Heart left ventricle (tissue), 16 donors: ENCODE results near the gene CLRN3. TPM values are rescaled to one million over a fixed set of nuclear protein-coding genes. Genes with fewer than 3 reads are reported as not detected.

Source experiments
- ATAC-seq, 4 donors: fragments of 200-7000 bp; cut with Tn5 transposase; one replicate each; pipeline ENCODE4 v1.9.1; 2020 to 2022; ENCODE audit warnings: moderate library complexity in 4 of 4, mild to moderate bottlenecking in 3 of 4, moderate number of reproducible peaks in 1 of 4
- DNase-seq, 5 donors: peaks; one replicate each; pipeline ENCODE4 v3.0.0-alpha.2; 2020
- H3K27ac ChIP-seq, 12 donors: fragments of 200-600 bp; sonication (generic) in 4 of 12; one replicate each; pipeline versions ENCODE4 v1.5.0 to v1.8.0; 2016 to 2022; ENCODE audit warnings: mild to moderate bottlenecking in 2 of 12
- H3K27me3 ChIP-seq, 9 donors: fragments of 200-600 bp; sonication (generic) in 2 of 9; one replicate each; pipeline versions ENCODE4 v1.5.1 to v1.8.0; 2016 to 2022; ENCODE audit warnings: mild to moderate bottlenecking in 3 of 9
- H3K36me3 ChIP-seq, 9 donors: fragments of 200-600 bp; sonication (generic) in 2 of 9; one replicate each; pipeline versions ENCODE4 v1.5.0 to v1.8.0; 2018 to 2022; ENCODE audit warnings: mild to moderate bottlenecking in 2 of 9
- H3K4me1 ChIP-seq, 12 donors: fragments of 200-600 bp; sonication (generic) in 4 of 12; one replicate each; pipeline versions ENCODE4 v1.5.0 to v1.8.0; 2016 to 2022; ENCODE audit warnings: mild to moderate bottlenecking in 3 of 12
- H3K4me3 ChIP-seq, 12 donors: fragments of 200-600 bp; sonication (generic) in 4 of 12; one replicate each; pipeline versions ENCODE4 v1.5.0 to v1.8.0; 2017 to 2022; ENCODE audit warnings: mild to moderate bottlenecking in 9 of 12, moderate library complexity in 4 of 12
- H3K9me3 ChIP-seq, 12 donors: fragments of 200-600 bp; sonication (generic) in 4 of 12; one replicate each; pipeline versions ENCODE4 v1.5.0 to v1.8.0; 2016 to 2022; ENCODE audit warnings: mild to moderate bottlenecking in 1 of 12
- POLR2A ChIP-seq, 2 donors: fragments of 450-650 bp; IDR thresholded peaks; one replicate each; pipeline ENCODE4 v1.6.1; 2017; ENCODE audit warnings: antibody characterized with exemption in 2 of 2, mild to moderate bottlenecking in 2 of 2, moderate library complexity in 2 of 2
- WGBS, 4 donors: extraction: QIAGEN DNeasy Blood & Tissue Kit in 2 of 4; methylation state at CpG; one replicate each; pipeline versions ENCODE4 v1.1.5 to v1.1.7; 2013 to 2018; 5-methylcytosine and 5-hydroxymethylcytosine counted together
- intact Hi-C, 10 donors: fragments of 100-400 bp; cut with DNase I; formaldehyde crosslinking; loops; one replicate each; pipeline versions ENCODE4 v1.11.1 to v1.14.2; 2022
- polyA plus RNA-seq, 2 donors: library from polyadenylated mRNA; stranded (reverse); fragments of 200-250 nt; gene quantifications; one replicate each; pipeline ENCODE4 v1.2.3, GENCODE V29; 2013
- total RNA-seq, 9 donors: library from RNA; depleted of rRNA in 2 of 9; stranded (reverse); fragments of >200 nt in 2 of 9; fragmentation: NEBNext Ultra II Directional in 3 of 9; extraction: Animal tissue kit (Norgen Biotek cat#: 25700) in 3 of 9; gene quantifications; one replicate each; pipeline versions ENCODE4 v1.1.0 to v1.2.4, GENCODE V29; 2016 to 2023
- TF ChIP-seq, protein P1 (sequence below), 12 donors: fragments of 200-600 bp; sonication (generic) in 4 of 12; IDR thresholded peaks; one replicate each; pipeline versions ENCODE4 v1.5.0 to v1.8.0; 2018 to 2022; ENCODE audit warnings: antibody characterized with exemption in 12 of 12, mild to moderate bottlenecking in 5 of 12
- donor health status: ischemic (EF 13 %, LVEDD 7.1; RV severe dilation, severe dysfunction).
- donor health status: healthy with polysubstance abuse.
- donor health status: DM: no; HTN: yes; CAD: no.
- donor health status: DM: no; HTN: no; CAD: no.
- donor health status: ischemic (EF 25% LVEDD 6.9; RV normal size, moderate dysfunction).
- donor health status: ischemic (EF 25% LVEDD 5.7; RV mildly dilated, moderate dysfunction).
- donor health status: healthy.
- donor health status: DM: yes; HTN: yes; CAD: no.
- donor health status: ischemic (EF 35%, LVEDD 5.7; RV mildly dilated, moderate dysfunction).
- donor health status: nonischemic (EF 11% LVEDD 7.7; RV severe dilation, severe dysfunction).
- donor health status: DM: yes; HTN: yes; CAD: no.
- donor health status: PGD.
- donor health status: ischemic (EF 29% LVEDD 5.4; RV normal size, mild dysfunction).
- donor health status: nonischemic (EF 23%, LVEDD 6.1; RV moderate dilation, normal function).

The CLRN3 gene
- total and polyA plus RNA-seq, 11 donors = 0.35 TPM; not detected in 10

DNA sequence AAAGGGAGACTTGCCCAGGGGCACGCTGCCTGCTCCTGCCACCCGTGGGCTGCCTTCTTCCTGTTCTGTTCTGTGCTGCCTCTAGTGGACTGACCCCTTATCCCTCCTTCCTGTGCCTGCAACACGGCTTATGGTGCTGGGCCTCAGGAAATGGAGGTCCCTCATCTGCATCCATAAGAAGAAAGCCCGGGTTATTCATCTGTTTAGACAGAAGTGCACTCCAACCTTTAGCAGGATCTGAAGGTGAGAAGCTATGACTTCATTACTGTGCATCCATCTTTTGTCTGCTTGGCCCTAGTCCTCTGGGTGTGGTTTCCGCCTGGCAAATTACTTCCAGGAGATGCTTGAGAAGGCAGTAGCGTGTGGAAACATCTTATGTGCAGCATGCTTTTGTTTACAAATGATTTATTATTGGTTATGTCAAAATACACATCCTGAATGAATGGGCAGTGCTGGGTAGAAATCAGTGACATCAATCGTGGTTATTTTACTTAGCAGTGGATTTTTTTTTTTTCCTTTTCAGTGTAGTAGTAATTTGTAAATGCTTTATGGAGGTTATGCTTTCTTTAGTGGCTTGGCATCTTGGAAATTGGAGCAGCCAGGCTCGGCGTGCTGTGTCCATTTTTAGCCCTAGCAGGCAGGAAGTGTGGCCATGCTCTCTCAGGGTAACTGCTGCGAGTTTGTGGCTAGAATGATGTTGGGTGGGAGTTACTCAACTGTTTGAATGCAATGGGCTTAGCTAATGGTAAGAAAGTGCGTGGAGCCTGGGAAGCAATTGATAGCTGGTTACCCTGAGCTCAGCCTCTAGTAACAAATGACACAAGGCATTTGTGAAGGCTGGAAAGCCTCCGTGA is 26.9 kb upstream of the CLRN3 start:
- Histone ChIP-seq H3K4me1 (peaks cover 0 to 74% (median 60%) of the 10 kb centered on the region in 12 donors), H3K9me3 (no peaks in the 10 kb centered on the region), H3K36me3 (no peaks in the 10 kb centered on the region), H3K27me3 (no peaks in the 10 kb centered on the region), H3K4me3 (no peak overlapping the region), H3K27ac (peak overlapping the region in 11 of 12 donors; percentile 48 to 95 (median 82))
- DNase-seq (peak in 1 of 5 donors; percentile 50), ATAC-seq (peak in 2 of 4 donors; percentile 8 to 40)
- WGBS, 4 donors = 34 to 43% (median 40%) methylated on average over 12 of the region's 12 CpGs
- intact Hi-C loops = loop anchor here in 3 of 10 donors (5.0 to 10.0 kb wide), 2 partner anchors 53 to 55 kb away; no protein-coding TSS in a partner anchor
- TF ChIP-seq, protein P1, sequence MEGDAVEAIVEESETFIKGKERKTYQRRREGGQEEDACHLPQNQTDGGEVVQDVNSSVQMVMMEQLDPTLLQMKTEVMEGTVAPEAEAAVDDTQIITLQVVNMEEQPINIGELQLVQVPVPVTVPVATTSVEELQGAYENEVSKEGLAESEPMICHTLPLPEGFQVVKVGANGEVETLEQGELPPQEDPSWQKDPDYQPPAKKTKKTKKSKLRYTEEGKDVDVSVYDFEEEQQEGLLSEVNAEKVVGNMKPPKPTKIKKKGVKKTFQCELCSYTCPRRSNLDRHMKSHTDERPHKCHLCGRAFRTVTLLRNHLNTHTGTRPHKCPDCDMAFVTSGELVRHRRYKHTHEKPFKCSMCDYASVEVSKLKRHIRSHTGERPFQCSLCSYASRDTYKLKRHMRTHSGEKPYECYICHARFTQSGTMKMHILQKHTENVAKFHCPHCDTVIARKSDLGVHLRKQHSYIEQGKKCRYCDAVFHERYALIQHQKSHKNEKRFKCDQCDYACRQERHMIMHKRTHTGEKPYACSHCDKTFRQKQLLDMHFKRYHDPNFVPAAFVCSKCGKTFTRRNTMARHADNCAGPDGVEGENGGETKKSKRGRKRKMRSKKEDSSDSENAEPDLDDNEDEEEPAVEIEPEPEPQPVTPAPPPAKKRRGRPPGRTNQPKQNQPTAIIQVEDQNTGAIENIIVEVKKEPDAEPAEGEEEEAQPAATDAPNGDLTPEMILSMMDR (IDR thresholded peaks at IDR 0.05) = peak in 4 of 12 donors; percentile 31 to 36 (median 34)
- TF ChIP-seq POLR2A (IDR thresholded peaks at IDR 0.05) = no peak

DNA sequence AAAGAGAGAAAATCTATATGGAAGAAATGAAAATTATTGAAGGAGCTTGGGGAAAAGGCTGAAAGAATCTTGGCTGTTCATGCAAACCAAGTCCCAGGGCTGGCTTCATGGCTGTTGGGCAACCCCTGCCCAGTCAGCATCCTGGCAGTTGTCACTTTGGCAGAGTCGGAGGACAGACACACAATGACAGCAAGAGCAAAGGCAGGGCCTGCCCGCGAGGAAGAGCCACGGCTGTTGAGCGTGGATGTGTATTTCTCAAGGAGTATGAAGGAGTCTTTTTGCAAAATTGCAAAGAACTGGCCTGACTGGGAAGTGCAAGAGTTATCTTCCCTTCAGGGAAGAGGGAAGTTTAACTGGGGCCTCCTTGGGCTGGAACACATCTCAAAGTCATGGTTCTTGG is 25.8 kb upstream of the CLRN3 start:
- TF ChIP-seq, protein P1 (IDR thresholded peaks at IDR 0.05) = no peak
- TF ChIP-seq POLR2A (IDR thresholded peaks at IDR 0.05) = no peak
- peak in 3 of 5 donors; percentile 64 to 75 (median 72) for DNase-seq
- WGBS, 4 donors = 68 to 86% (median 75%) methylated on average over 5 of the region's 5 CpGs
- H3K4me1 ChIP-seq = peaks cover 0 to 74% (median 58%) of the 10 kb centered on the region in 12 donors
- no peaks in the 10 kb centered on the region for H3K27me3 ChIP-seq
- peak overlapping the region in 8 of 12 donors; percentile 48 to 87 (median 78) for H3K27ac ChIP-seq
- no peak overlapping the region for H3K4me3 ChIP-seq
- intact Hi-C loops = no loop called here
- no peaks in the 10 kb centered on the region for H3K36me3 ChIP-seq
- H3K9me3 ChIP-seq = no peaks in the 10 kb centered on the region
- peak in 2 of 4 donors; percentile 19 to 26 for ATAC-seq

DNA sequence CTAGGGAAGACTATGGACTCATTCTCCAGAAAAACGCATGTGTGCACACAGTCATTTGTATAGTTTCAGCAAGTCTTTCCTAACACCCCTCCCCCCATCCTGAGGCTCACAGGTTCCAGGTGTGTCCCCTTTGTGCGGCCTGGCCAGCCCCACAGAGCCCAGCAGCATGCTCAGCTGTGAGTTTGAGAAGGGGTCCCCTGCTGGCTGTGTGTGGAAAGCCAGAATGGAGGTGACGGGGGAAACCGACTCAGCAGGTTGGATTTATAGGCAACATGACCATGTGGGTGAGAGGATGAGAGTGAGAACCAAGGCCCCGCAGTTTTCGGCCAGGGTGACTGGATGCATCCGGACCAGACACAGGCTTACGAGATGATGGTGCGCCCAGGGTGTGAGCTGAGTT is 24.1 kb upstream of the CLRN3 start:
- WGBS, 4 donors = 93 to 96% (median 95%) methylated on average over 9 of the region's 9 CpGs
- no peak for ATAC-seq
- Histone ChIP-seq H3K9me3 (no peaks in the 10 kb centered on the region), H3K4me3 (no peak overlapping the region), H3K4me1 (peaks cover 0 to 71% (median 56%) of the 10 kb centered on the region in 12 donors), H3K36me3 (no peaks in the 10 kb centered on the region), H3K27ac (no peak overlapping the region), H3K27me3 (no peaks in the 10 kb centered on the region)
- peak in 1 of 5 donors; percentile 32 for DNase-seq
- intact Hi-C loops = no loop called here
- no peak for TF ChIP-seq POLR2A (IDR thresholded peaks at IDR 0.05)
- TF ChIP-seq, protein P1 (IDR thresholded peaks at IDR 0.05) = no peak

DNA sequence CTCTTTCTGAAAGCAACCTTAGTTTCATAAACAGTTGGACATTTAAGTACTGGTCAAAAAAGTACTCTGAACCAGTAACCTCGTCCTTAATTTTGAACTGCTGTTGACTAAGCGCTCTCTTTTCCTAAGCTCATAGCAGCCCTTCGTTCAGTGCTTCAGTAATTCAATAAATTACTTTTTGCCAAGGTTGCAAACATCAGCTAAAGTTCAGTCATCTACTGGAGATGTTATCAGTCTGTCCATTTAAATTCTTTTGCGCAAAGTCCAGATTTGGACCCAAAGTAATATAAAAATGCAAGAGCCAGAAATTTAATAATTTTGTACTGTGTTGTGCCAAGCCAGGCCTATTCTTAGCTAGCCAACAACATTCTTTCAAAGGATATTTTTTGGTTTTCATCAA is 22.6 kb upstream of the CLRN3 start:
- DNase-seq = no peak
- H3K36me3 ChIP-seq = no peaks in the 10 kb centered on the region
- H3K27ac ChIP-seq = peak overlapping the region in 4 of 12 donors; percentile 25 to 85 (median 82)
- H3K9me3 ChIP-seq = no peaks in the 10 kb centered on the region
- intact Hi-C loops = no loop called here
- no peak for TF ChIP-seq POLR2A (IDR thresholded peaks at IDR 0.05)
- TF ChIP-seq, protein P1 (IDR thresholded peaks at IDR 0.05) = no peak
- WGBS, 4 donors = 92 to 94% (median 93%) methylated on average over 4 of the region's 4 CpGs
- ATAC-seq = no peak
- no peak overlapping the region for H3K4me3 ChIP-seq
- peaks cover 0 to 68% (median 54%) of the 10 kb centered on the region in 12 donors for H3K4me1 ChIP-seq
- H3K27me3 ChIP-seq = no peaks in the 10 kb centered on the region
